PC-3 (cell line): ENCODE results near the gene STAMBPL1.

Source experiments
- EZH2 ChIP-seq: fragments of 300-600 bp; sonication (generic); IDR thresholded peaks from one replicate; pipeline ENCODE4 v1.6.1; 2017; ENCODE audit warnings: antibody characterized with exemption, mild to moderate bottlenecking, low read length; ENCODE audit not compliant: unreplicated experiment
- EZH2phosphoT487 ChIP-seq: fragments of 300-600 bp; sonication (generic); IDR thresholded peaks from 2 replicates; pipeline ENCODE4 v1.6.1; 2018; ENCODE audit warnings: mild to moderate bottlenecking, antibody characterized with exemption, low read length, borderline replicate concordance
- TF ChIP-seq, protein P1 (sequence below): fragments of 300-600 bp; sonication (generic); conservative IDR thresholded peaks from 2 replicates; pipeline ENCODE4 v1.5.1; 2017; ENCODE audit warnings: antibody characterized with exemption, low read depth, mild to moderate bottlenecking, low read length

DNA sequence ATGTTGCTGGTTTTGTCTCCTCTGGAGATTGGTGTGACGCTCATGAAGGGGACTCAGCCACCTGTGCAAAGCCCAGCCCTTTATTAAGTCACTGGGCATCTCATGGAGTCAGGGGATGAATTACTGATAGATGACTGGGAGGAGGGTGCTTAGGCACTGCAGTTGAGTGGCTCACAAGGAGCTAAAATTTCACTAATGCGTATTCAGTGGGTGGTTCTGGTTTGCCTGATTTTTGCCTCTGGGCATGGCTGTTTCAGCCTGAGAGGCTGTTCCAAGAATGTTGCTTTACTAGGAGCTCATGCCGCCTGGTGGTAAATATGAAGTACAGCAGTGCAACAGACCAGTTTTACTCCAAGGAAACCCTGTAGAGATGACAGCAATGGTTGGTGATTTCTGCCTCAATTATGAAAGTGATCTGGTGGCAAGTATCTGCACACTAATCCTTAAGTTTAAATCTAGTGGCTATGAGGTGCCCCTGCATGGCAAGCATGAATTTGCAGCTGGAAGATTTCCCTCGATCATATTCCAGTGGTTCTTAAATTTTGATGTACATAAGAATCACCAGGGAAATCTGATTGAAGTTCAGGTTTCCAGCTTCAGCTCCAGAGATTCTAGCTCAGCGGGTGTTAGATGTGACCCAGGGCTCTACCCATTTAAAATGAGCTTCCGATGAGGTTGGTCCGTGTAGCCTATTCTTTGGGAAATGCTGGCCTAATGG lies 52.7 kb downstream of the STAMBPL1 start:
- TF ChIP-seq, protein P1, sequence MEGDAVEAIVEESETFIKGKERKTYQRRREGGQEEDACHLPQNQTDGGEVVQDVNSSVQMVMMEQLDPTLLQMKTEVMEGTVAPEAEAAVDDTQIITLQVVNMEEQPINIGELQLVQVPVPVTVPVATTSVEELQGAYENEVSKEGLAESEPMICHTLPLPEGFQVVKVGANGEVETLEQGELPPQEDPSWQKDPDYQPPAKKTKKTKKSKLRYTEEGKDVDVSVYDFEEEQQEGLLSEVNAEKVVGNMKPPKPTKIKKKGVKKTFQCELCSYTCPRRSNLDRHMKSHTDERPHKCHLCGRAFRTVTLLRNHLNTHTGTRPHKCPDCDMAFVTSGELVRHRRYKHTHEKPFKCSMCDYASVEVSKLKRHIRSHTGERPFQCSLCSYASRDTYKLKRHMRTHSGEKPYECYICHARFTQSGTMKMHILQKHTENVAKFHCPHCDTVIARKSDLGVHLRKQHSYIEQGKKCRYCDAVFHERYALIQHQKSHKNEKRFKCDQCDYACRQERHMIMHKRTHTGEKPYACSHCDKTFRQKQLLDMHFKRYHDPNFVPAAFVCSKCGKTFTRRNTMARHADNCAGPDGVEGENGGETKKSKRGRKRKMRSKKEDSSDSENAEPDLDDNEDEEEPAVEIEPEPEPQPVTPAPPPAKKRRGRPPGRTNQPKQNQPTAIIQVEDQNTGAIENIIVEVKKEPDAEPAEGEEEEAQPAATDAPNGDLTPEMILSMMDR = peak; percentile 81
- TF ChIP-seq EZH2phosphoT487 (no peak), EZH2 (no peak)
